Stimulated activated CD8-positive, alpha-beta memory T cell treated with anti-CD3 and anti-CD28 coated beads, Interleukin-15, amount 100 ng/mL, for 1 hour (primary cell): ENCODE results near the gene PDXK.
A peak's percentile ranks its signal among the peaks of the same experiment; 100 is the strongest.

Source experiments
- DNase-seq: peaks from one replicate; pipeline ENCODE4 v3.0.0-alpha.2; 2020; ENCODE audit warnings: low read depth

Gene PDXK

DNA sequence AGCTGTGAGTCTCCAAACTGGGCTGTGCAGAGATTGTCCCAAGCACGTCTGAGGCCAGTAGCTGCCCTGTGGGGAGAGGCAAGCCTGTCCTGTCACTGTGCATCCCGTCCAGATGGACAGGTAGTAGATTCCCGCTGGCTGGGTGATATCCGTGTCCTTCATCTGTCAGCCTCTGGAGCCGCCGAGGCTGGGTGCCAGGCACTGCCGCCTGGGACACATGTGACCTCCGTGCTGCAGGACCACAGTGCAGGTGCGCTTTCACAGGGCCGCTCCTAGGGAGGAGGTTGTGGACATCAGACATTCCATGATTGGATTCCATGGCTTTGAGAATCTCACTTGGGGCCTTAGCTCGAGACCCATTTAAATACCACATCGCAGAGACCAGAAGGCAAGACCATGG lies 4.7 kb downstream of the PDXK start:
- no peak for DNase-seq

DNA sequence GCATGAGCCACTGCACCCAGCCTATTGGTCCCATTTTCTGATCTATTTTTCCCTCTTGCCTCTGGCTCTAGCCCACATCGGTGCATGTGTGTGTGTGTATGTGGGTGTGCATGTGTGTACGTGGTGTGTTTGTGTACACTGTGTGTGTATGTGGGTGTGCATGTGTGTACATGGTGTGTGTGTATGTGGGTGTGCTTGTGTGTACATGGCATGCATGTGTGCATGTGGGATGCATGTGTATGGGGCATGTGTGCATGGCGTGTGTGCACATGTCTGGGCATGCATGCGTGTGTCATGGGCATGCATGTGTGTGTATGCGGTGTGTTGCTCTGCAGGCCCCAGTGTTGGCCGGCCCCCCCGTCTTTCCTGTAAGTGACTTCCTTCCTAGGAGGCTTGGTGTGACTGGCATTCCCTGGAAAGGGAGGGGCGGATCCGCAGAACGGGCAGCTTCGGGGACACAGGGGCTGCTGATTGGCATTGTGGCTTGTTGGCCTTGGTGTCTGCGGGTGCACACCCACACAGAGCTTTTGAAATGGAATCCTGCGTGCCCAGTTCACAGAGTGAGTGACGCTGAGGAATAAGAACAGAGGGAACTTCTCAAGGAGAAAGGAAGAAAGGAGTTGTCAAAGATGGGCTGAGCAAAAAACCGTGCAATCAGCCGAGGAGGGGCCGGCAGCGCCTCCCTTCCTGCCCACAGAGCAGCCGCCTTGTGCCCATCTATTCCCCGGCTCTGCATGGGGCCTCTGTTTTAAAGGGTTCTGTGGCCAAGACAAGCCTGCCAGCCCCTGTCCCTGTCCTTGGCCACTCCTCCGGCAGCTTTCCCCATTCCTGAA lies 8.0 kb downstream of the PDXK start:
- DNase-seq = no peak

DNA sequence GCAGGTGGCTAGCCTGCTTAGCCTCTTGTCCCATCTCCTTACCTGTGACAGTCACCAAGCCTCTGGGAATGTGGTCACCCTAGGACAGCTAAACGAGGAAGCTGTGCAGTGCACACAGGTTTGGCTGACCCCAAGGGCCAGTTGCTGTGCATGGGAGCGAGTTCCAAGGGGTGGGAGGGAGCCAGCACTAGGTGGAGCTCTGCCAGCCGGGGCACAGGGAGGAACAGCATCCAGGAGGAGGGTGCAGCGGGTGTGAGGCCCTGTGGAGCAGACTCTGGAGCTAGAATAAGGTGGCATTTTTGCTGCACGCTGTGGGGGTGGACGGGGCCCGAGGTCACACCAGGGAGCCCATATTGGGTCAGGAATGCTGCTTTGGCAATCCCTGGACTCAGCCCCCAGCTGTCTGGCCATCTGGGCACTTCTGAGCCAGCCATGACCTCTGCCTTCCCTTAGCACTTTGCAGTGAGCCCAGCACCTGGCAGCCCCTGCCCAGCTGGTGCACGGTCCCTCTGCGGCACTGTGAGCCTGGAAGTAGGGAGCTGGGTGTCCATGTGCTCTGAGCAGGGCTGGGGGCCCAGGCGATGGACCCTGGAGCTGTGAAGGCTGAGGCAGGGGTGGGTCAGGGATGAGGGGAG lies 8.7 kb downstream of the PDXK start:
- DNase-seq = no peak

DNA sequence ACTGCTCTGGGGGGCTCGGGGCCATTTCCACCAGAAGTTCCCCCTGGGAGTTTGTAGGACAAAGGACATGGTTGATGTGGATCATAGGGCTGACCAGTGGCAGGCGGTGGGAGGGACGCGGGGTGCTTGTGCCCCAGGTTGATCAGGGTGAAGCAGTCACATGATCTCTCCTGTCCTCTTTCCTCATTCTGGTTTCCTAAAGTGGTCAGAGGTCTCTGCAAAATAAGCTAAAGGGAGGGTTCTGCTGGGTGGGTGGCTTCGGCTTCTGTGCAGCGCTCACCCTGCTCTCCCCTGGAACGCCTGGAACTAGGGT lies 9.2 kb downstream of the PDXK start:
- DNase-seq = no peak

DNA sequence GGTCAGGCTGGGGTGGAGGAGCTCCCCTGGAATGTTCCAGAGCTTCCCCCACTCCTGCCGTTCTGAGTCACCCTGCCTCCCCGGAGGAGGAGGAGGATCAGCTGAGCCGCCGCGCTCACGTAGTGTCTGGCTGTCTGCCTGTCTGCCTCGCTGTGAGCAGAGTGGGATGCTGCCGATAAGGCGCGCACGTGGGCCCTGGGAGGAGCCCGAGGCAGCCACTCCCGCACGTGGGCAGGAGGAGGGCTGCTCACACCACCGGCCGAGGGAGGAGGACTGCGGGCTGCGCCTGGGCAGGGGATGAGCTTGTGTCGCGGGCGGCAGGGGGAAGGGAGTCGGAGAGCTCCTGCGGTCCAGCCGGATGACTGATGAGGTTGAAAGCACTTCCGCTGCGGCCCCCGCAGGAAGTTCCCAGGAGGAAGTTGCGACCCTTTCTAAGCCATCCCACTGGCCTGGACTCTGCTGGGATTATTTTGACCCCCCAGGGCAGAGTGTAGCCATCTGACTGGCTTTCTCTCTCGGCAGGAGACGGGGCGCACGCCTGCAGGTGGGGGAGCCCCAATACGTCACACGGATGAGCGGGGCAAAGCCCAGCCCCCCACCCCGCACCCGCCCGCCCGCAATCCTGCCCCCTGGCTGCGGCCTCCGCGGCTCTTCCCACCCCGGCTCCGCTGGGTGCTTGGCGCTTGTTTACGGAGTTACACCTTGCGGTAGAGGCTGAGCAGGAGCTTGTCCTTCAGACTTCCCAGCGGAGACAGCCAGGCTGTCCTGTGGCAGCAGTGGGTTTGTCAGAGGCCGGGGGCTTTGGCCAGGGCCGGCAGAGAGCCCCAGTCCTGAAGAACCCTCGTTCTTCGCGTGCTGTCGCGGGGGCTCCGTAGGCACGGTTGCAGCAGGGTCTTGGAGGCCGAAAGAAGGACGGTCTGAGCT lies 9.8 kb downstream of the PDXK start:
- DNase-seq = peak; percentile 53

DNA sequence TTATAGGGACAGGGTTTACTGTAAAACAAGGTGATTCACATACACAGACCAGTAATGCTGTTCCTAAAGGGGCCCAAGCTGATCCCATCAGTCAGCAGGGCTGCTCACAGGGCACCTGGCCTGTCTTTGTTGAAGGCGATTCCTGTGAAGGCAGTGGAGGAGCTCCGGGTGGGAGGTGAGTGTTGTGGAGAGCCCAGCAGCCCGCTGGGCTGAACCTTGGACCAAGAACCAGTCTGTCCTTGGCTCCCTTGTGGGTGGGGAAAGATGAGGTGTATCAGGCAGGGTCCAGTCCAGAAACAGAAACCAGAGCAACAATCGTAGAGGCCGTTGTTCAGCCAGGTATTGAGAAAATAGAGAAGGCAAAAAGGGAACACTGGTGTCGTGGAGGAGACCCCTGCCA lies 12.5 kb downstream of the PDXK start:
- no peak for DNase-seq

DNA sequence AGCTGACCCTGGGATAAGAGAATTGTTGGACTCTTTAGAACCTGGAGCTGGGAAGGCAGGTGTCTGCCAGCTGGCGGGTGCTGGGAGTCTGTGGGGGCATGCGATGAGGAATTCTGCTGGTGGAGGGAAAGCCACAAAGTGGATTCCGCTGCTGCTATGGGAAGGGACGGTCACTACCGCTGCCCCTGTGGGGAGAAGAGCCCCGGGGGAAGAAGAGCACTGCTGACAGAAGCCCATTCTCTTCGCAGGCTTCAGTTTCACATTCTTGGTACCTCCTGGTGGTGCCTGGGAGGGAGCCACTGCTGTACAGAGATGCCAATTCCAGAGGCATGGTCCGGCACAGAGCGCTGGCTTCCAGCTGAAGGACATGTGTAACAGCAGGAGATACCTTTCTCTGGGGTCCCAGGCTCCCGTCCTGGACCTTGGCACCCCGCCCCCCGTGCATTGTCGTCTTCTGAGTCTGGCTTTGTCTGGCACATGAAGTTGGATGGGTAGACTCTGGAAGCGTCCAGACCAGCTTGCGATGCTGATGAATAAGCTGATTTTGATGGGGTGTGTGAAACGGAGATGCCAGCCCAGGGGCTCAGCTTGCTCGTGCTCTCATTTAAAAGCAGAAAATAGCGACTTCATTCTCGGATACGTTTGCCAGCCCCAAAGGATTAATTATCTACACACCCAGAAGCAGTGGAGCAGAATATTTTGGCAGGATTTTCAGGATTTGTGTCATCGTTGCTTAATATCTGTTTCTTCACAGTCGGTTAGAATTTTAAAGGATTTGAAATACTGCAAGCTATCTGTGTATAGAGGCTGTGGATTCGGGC lies 13.2 kb downstream of the PDXK start:
- DNase-seq = no peak

DNA sequence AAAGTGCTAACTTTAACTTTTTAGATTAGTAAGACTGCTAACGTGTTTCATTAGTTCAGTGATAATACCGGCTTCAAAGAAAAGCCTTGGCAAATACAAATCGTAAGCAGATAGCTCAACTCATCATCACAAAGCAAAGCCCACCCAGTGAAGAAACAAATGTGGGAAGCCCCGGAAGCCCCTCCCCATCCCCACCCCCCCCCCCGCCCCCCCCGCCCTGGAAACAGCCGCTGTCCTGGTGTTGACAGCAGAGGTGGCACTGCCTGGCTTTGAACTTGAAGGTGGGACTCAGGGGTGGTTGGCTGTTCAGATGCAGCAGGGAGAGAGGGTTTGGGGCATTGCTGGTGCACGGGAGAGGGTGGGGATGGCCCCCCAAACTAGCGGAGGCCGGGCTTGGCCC lies 14.1 kb downstream of the PDXK start:
- no peak for DNase-seq

DNA sequence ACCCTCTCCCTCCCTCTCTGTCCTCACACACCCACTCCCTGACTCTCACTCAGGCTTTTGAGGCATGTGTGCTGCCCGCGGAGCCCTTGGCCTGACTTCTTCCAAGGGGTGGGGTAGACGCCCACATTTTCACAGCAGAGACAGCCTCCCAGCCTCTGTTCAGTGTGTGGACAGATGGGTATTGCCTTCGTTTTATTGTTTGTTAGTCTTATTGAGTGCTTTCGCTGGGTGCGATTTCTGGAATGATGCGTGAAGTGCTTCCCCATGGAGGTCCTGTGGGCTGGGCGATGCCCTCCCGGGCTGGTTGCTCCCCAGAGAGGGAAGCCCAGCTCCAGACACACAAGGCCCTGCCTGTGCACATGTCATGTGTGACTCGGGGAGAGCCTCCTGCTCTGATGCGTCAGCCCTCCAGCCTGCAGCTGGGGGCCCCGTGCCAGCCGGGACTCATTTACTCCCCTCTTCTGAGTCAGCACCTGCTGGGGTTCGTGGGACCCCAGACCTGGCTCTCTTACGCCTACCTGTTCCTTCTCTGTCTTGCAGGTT lies 14.7 kb downstream of the PDXK start:
- no peak for DNase-seq

DNA sequence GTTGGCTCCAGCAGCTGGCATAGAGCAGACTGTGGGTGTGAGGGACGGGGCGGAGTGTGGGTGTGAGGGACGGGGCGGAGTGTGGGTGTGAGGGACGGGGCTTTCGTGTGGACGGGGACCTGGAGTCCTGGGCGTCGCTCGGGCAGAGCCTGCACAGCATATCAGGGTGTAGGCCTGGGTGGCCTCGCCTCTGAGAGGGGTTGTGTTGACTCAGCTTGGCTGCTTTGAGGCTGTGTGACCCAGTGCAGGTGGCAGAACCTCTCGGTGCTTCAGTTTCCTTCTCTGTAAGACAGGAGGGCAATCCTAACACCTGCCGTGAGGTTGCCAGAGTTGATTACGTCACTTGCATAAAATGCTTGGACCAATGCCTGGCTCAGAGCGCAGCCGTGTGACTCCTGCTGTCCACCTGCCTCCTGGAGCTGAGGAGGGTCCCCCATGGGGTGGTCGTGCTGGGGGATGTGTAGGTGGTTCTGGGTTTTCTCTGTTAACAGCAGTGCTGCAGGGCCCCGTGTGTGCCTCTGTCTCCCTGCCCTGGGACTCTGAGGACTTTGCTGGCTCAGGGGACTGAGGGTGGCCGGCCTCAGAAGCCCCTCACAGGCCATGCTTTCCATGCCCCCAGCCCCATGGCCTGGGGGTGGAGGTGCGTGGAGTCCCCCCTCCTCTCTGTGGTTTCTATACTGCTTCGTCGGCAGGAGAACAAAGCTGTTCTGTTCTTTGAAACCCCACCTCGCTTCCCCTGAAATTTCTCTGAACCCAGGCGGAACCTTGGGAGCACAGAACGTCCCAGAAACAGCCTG lies 15.4 kb downstream of the PDXK start:
- DNase-seq = no peak

DNA sequence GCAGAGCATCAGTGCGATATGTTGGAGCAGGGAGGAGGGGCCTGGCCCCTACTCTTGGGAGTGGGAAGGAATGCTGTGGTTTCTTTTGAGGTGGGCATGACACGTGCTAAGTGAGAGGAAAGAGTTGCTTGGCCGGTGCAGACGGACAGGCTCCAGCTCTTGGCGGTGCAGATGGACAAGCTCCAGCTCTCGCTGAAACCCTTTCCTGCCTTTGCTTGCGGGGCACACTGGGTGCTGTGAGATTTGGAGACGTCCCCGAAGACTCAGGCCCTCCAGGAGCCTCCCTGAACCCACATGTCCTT lies 15.9 kb downstream of the PDXK start:
- DNase-seq = no peak

DNA sequence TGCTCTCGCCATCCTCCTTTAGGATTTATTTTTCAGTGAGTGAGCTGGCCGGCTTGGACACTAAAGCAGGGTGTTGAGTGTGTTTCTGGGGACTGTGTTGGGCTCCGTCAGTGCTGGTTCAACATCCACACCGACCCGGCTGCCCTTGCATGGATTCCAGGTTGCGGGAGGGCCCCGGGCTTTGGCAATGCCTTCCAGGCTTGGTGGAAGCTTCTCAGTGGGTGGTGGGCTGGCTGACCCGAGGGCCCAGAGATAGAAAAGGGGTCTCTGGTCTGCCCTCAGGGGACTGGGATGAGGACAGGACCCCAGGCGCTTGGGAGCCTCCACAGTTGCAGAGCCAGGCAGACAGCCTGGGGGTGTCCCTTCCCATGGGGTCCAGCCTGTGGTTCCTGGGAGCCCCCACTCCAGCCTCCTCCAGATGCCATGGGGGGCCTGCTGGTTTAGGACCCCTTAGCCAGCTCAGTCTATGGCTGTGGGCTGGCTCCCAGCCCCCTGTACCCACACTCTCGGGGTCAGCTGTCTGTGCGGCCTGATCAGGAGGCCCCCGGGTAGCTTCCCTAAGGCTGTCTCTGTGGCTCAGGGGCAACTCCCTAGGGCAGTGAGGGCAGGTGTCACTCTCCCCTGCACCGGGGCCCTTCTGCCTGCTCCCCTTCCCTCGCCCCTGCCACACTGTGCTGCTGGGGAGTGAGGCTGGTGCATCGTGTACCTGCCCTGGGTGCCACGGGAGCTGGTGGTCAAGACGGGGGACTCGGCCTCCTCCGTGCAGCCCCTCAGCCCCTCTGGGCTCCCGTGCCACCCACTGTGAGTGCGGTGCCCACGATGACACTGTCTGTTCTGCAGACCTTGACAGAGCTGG lies 16.5 kb downstream of the PDXK start:
- no peak for DNase-seq

DNA sequence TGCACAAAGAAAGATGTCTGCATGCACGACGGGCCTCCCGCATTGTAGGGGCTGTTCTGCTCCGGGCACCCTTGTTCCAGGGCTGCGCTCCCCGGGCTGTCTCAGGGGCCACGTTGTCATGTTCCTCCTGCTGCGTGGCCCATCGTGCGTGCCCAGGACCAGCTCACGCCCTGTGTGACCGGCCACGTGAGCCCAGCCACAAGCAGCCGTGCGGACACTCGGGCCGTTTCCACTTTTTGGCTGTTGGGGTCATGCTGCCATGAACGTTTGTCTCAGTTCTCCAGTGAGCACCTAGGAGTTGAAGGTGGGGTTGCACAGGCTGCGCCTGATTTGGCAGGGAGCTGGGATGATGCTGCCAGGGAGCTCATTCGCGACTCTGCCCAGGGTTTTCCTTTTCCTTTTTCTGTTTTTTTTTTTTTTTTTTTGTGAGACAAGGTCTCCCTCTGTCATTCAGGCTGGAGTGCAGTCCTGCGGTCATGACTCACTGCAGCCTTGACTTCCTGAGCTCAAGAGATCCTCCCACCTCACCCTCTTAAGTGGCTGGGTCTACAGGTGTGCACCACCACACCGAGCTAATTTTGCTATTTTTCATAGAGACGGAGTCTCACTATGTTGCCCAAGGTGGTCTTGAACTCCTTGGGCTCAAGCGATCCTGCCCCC lies 17.4 kb downstream of the PDXK start:
- DNase-seq = no peak

DNA sequence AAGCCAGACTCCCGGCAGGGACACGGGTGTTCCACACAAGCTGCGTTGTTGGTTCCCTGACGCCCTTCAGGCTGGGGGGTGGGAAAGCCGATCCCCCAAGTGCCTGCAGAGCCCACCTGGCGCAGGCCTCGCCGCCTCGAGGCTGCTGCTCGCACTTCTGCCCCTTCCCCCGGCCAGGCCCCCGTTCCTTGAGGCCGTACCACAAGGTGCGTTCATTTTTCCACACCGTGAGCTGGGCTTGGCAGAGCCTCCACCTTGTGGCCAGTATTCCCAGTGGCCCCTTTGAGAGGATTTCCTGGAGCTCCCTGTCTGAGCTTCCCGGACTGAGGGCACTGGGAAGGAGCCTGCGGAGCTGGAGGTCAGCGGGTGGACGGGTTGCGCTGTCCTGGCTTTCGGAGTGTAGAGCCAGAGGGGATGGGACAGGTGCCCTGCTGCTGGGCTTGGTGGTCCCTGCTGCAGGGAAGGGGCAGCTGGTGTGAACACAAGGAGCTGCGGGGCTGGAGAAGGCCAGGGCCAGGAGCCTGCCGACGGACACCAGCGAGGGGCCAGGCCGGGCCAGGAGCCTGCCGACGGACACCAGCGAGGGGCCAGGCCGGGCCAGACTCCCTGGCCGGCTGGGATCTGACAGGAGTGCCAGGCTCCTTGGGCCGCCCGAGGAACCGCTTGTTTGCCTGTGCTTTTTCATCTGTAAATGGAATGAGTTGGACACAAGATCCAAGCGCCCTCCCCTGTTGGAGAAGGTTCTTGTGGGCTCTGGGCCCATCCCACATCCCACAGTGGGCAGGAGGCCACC lies 18.4 kb downstream of the PDXK start:
- no peak for DNase-seq

DNA sequence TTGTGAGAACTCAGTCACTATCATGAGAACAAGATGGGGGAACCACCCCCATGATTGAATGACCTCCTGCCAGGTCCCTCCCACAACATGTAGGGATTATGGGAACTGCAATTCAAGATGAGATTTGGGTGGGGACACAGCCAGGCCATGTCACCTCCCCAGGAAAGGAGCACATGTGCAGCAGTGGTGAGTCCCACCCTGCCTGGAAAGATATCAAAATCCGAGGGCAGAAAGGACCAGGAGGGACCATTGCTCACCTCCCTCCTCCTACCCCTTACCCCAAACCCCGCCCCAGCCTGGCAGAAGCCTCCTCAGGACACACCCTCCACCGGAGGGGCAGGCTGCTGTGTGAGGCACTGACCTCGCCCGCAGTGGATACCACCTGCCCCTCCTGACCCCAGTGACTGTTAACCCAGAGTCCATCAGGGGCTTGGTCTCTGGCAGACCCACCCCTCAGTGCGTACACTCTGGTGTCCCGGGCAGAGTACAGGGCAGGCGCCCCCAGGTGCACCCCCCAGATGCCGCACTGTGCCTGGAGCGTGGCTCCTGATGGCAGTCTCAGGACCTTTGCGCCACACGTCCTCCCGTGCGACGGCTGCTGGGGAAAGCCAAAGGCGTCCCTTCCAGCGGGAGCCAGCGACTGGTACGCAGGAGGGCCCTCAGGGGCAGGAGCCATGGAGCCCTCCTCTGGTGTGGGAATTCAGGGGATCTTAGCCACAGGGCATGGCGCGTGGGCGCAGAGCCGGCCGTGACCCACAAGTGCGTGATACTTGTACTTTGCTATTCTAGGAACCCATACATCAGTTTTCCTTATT lies 20.9 kb downstream of the PDXK start:
- no peak for DNase-seq

DNA sequence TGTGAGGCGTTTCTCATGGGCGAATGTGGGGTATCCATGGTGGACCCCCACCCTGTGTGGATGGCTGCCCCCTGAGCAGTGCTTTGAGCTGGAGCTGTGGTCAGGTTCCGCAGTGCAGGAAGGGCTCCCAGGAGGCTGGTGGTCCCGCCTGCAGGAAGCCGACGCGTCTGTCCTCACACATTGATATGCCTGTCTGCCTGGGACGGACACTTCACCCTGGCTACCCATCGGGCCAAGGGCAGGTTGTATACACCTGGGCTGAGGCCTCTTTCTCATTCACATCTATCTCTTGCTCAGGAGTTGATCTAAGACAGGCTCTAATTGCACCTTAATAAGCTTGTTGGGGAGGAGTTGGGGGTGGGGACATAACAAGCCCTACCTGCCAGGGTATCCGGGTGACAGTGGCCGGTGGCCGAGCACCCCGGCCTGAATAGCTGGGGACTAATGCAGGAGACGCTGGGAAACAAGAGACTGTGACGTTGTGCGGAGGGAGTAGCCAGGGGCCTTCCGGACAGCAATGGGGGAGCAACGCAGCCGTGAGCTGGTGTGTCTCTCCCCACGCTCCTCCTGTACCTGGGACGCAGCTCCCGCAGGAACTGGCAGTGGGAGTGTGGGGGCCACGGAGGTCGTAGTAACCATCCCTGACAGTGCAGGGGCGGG lies 21.7 kb downstream of the PDXK start:
- no peak for DNase-seq

DNA sequence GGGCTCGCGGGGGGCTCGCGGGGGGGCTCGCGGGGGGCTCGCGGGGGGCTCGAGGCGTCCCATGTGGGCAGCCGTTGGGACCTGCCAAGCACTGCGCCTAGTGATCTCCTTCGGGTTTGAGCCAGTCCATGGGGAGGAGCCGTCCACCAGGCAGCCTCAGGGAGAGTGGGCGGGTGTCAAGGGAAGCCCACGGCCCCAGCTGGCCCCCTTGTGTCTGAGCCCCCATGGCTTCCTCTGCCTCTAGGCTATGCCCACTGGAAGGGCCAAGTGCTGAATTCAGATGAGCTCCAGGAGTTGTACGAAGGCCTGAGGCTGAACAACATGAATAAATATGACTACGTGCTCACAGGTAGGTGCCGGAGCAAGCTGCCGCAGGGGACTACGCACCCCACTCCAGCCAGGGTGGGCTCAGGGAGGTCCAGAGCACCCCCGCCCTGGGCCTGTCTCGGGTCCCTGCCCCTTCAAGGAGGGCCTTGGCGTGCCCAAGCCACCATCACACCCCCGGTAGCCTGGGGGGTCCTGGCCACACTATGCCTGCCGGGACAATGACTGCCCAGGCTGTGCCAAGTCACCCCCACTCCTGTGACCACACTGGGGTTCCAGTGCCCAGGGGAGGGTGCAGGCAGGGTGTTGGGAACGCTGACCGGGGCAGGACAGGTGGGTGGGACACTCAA lies 22.6 kb downstream of the PDXK start:
- DNase-seq = no peak
